Trophoblast cell (in vitro differentiated cells and primary cell): ENCODE results near the gene TBL1XR1.

Source experiments
- DNase-seq, 2 donors: peaks; one replicate each; pipeline ENCODE4 v3.0.0-alpha.2; 2016
- H2AFZ ChIP-seq: 2 replicates; pipeline ENCODE4 v1.6.1; 2013; ENCODE audit warnings: low read length, moderate library complexity, mild to moderate bottlenecking; ENCODE audit not compliant: insufficient read depth, poor library complexity
- H2AK5ac ChIP-seq: 2 replicates; pipeline ENCODE4 v1.6.1; 2013; ENCODE audit warnings: mild to moderate bottlenecking, low read length
- H2BK120ac ChIP-seq: 2 replicates; pipeline ENCODE4 v1.6.1; 2013; ENCODE audit warnings: low read length, mild to moderate bottlenecking, moderate library complexity; ENCODE audit not compliant: insufficient read depth, poor library complexity
- H2BK12ac ChIP-seq: 2 replicates; pipeline ENCODE4 v1.6.1; 2013; ENCODE audit warnings: mild to moderate bottlenecking, low read length, moderate library complexity
- H2BK5ac ChIP-seq: 2 replicates; pipeline ENCODE4 v1.6.1; 2013; ENCODE audit warnings: low read length, low read depth, moderate library complexity, mild to moderate bottlenecking; ENCODE audit not compliant: poor library complexity
- H3K14ac ChIP-seq: 2 replicates; pipeline ENCODE4 v1.6.1; 2013; ENCODE audit warnings: mild to moderate bottlenecking, low read length
- H3K18ac ChIP-seq: 2 replicates; pipeline ENCODE4 v1.6.1; 2013; ENCODE audit warnings: mild to moderate bottlenecking, low read length
- H3K23ac ChIP-seq: 2 replicates; pipeline ENCODE4 v1.6.1; 2013; ENCODE audit warnings: low read length
- H3K27ac ChIP-seq: 2 replicates; pipeline ENCODE4 v1.5.1; 2013; ENCODE audit warnings: low read depth, mild to moderate bottlenecking, inconsistent platforms, low read length, moderate library complexity
- H3K27me3 ChIP-seq: 2 replicates; pipeline ENCODE4 v1.6.1; 2013; ENCODE audit warnings: inconsistent platforms, mild to moderate bottlenecking, low read length, moderate library complexity; ENCODE audit not compliant: insufficient read depth
- H3K36me3 ChIP-seq, 2 experiments: 1 replicate in 1 of 2; 2 replicates in 1 of 2; pipeline ENCODE4 v1.6.1; 2013; ENCODE audit warnings: low read length in 2 of 2, mild to moderate bottlenecking in 2 of 2, moderate library complexity in 1 of 2; ENCODE audit not compliant: insufficient read depth in 2 of 2, control insufficient read depth in 1 of 2
- H3K4ac ChIP-seq: 2 replicates; pipeline ENCODE4 v1.6.1; 2013; ENCODE audit warnings: low read depth, mild to moderate bottlenecking, low read length, moderate library complexity
- H3K4me1 ChIP-seq, 2 experiments: 1 replicate in 1 of 2; 2 replicates in 1 of 2; pipeline ENCODE4 v1.6.1; 2013; ENCODE audit warnings: low read length in 2 of 2, mild to moderate bottlenecking in 2 of 2, moderate library complexity in 1 of 2; ENCODE audit not compliant: insufficient read depth in 2 of 2, control insufficient read depth in 1 of 2
- H3K4me2 ChIP-seq: 2 replicates; pipeline ENCODE4 v1.6.1; 2013; ENCODE audit warnings: inconsistent platforms, mild to moderate bottlenecking, low read length, moderate library complexity
- H3K4me3 ChIP-seq: 2 replicates; pipeline ENCODE4 v1.5.1; 2013; ENCODE audit warnings: mild to moderate bottlenecking, low read depth, low read length, inconsistent platforms
- H3K79me1 ChIP-seq: one replicate; pipeline ENCODE4 v1.6.1; 2013; ENCODE audit warnings: low read length
- H3K79me2 ChIP-seq: 2 replicates; pipeline ENCODE4 v1.6.1; 2013; ENCODE audit warnings: low read length, mild to moderate bottlenecking; ENCODE audit not compliant: control insufficient read depth, insufficient read depth, poor library complexity
- H3K9ac ChIP-seq: 2 replicates; pipeline ENCODE4 v1.6.1; 2013; ENCODE audit warnings: mild to moderate bottlenecking, low read length
- H3K9me3 ChIP-seq: 2 replicates; pipeline ENCODE4 v1.6.1; 2013; ENCODE audit warnings: low read depth, mild to moderate bottlenecking, control low read depth, inconsistent platforms, low read length; ENCODE audit not compliant: insufficient read depth
- H4K12ac ChIP-seq: 2 replicates; pipeline ENCODE4 v1.6.1; 2013; ENCODE audit warnings: low read depth, mild to moderate bottlenecking, low read length, moderate library complexity
- H4K8ac ChIP-seq: 2 replicates; pipeline ENCODE4 v1.6.1; 2013; ENCODE audit warnings: low read depth, mild to moderate bottlenecking, low read length, moderate library complexity
- H4K91ac ChIP-seq: one replicate; pipeline ENCODE4 v1.6.1; 2013; ENCODE audit warnings: low read depth, mild to moderate bottlenecking, low read length, moderate library complexity
- WGBS: extraction: QIAGEN DNeasy Blood & Tissue Kit; methylation state at CpG from one replicate; pipeline ENCODE4 v1.1.7; 2013; ENCODE audit warnings: missing lambda C conversion rate; ENCODE audit not compliant: insufficient read length, insufficient coverage; ENCODE audit errors: extremely low coverage; 5-methylcytosine and 5-hydroxymethylcytosine counted together

Gene TBL1XR1

GRCh38 chr3:177221744-177222143 is 24.5 kb upstream of the TBL1XR1 start:
- Histone ChIP-seq H3K23ac (no peak overlapping the region), H4K8ac (no peak overlapping the region), H3K27ac (no peak overlapping the region), H4K91ac (peak overlapping the region; percentile 24), H2BK12ac (no peak overlapping the region), H3K9ac (no peak overlapping the region), H3K79me1 (no peaks in the 10 kb centered on the region), H3K14ac (no peak overlapping the region), H2BK120ac (no peak overlapping the region), H3K27me3 (no peaks in the 10 kb centered on the region), H3K4me1 (no peaks in the 10 kb centered on the region), H3K18ac (no peak overlapping the region), H3K79me2 (no peaks in the 10 kb centered on the region), H3K4ac (no peak overlapping the region), H2BK5ac (no peak overlapping the region), H3K4me2 (no peak overlapping the region), H3K9me3 (no peaks in the 10 kb centered on the region), H2AK5ac (peak overlapping the region; percentile 37), H3K36me3 (no peaks in the 10 kb centered on the region), H2AFZ (no peak overlapping the region), H3K4me3 (no peak overlapping the region), H4K12ac (no peak overlapping the region)
- DNase-seq: no peak
- no CpG with 5 or more reads among the region's 3 CpGs for WGBS

- H2BK120ac ChIP-seq: no peak overlapping the region
- no peaks in the 10 kb centered on the region for H3K4me1 ChIP-seq
- H2AK5ac ChIP-seq: no peak overlapping the region
- no peak overlapping the region for H4K8ac ChIP-seq
- H2BK12ac ChIP-seq: no peak overlapping the region
- no peak overlapping the region for H2AFZ ChIP-seq
- H3K79me1 ChIP-seq: no peaks in the 10 kb centered on the region
- DNase-seq: no peak
- no peak overlapping the region for H3K4me3 ChIP-seq
- H4K12ac ChIP-seq: no peak overlapping the region
- no peak overlapping the region for H2BK5ac ChIP-seq
- no peak overlapping the region for H3K23ac ChIP-seq
- H3K27me3 ChIP-seq: no peaks in the 10 kb centered on the region
- H3K4me2 ChIP-seq: no peak overlapping the region
- no peaks in the 10 kb centered on the region for H3K9me3 ChIP-seq
- WGBS: no CpG with 5 or more reads among the region's 9 CpGs
- no peak overlapping the region for H3K27ac ChIP-seq
- H3K9ac ChIP-seq: no peak overlapping the region
- H4K91ac ChIP-seq: no peak overlapping the region
- H3K79me2 ChIP-seq: no peaks in the 10 kb centered on the region
- no peak overlapping the region for H3K18ac ChIP-seq
- no peak overlapping the region for H3K14ac ChIP-seq
- no peaks in the 10 kb centered on the region for H3K36me3 ChIP-seq
- H3K4ac ChIP-seq: no peak overlapping the region
Measured at GRCh38 chr3:177220136-177220974, 23.1 kb upstream of the TBL1XR1 start.

- Histone ChIP-seq H3K9me3 (no peaks in the 10 kb centered on the region), H3K4me2 (no peak overlapping the region), H3K27ac (no peak overlapping the region), H3K4ac (no peak overlapping the region), H3K79me1 (peaks cover 2% of the 10 kb centered on the region), H2BK120ac (no peak overlapping the region), H3K79me2 (no peaks in the 10 kb centered on the region), H3K27me3 (no peaks in the 10 kb centered on the region), H2AK5ac (no peak overlapping the region), H2BK12ac (no peak overlapping the region), H3K18ac (no peak overlapping the region), H4K8ac (no peak overlapping the region), H2BK5ac (no peak overlapping the region), H4K91ac (no peak overlapping the region), H3K23ac (no peak overlapping the region), H3K4me3 (no peak overlapping the region), H3K36me3 (no peaks in the 10 kb centered on the region), H3K4me1 (peaks cover 0 to 1% of the 10 kb centered on the region in 2 experiments), H2AFZ (no peak overlapping the region), H4K12ac (no peak overlapping the region), H3K14ac (no peak overlapping the region), H3K9ac (no peak overlapping the region)
- WGBS: no CpG with 5 or more reads among the region's 7 CpGs
- DNase-seq: peak in 1 of 2 donors; percentile 57
Measured at GRCh38 chr3:177213801-177214535, 16.7 kb upstream of the TBL1XR1 start.

- no peak overlapping the region for H3K4me2 ChIP-seq
- H3K9ac ChIP-seq: no peak overlapping the region
- H2BK120ac ChIP-seq: no peak overlapping the region
- no peak overlapping the region for H2AFZ ChIP-seq
- no peaks in the 10 kb centered on the region for H3K27me3 ChIP-seq
- H2BK12ac ChIP-seq: no peak overlapping the region
- no peak overlapping the region for H3K27ac ChIP-seq
- no peaks in the 10 kb centered on the region for H3K79me2 ChIP-seq
- H4K8ac ChIP-seq: no peak overlapping the region
- WGBS: no CpG with 5 or more reads among the region's 8 CpGs
- H2BK5ac ChIP-seq: no peak overlapping the region
- no peaks in the 10 kb centered on the region for H3K9me3 ChIP-seq
- H2AK5ac ChIP-seq: no peak overlapping the region
- H3K23ac ChIP-seq: no peak overlapping the region
- H3K4me3 ChIP-seq: no peak overlapping the region
- no peak overlapping the region for H3K4ac ChIP-seq
- peaks cover 0 to 1% of the 10 kb centered on the region in 2 experiments for H3K4me1 ChIP-seq
- peak overlapping the region; percentile 35 for H4K91ac ChIP-seq
- H3K36me3 ChIP-seq: no peaks in the 10 kb centered on the region
- DNase-seq: no peak
- H3K79me1 ChIP-seq: peaks cover 2% of the 10 kb centered on the region
- H4K12ac ChIP-seq: no peak overlapping the region
- no peak overlapping the region for H3K14ac ChIP-seq
- no peak overlapping the region for H3K18ac ChIP-seq
Measured at GRCh38 chr3:177212756-177213155, 15.5 kb upstream of the TBL1XR1 start.
